GM08714 (cell line): Measurements from ENCODE around the gene POLR2A.

Experiments
- H3K4me3 ChIP-seq: fragments of 200-500 bp; sonication (Bioruptor generic); 2 replicates; pipeline ENCODE4 v1.5.1; 2014; ENCODE audit warnings: mild to moderate bottlenecking, low read length, inconsistent platforms
- ZNF274 ChIP-seq: IDR thresholded peaks from 2 replicates; pipeline ENCODE4 v1.6.1; 2012; ENCODE audit warnings: mild to moderate bottlenecking, low read depth, low read length

Gene POLR2A

GRCh38 chr17:7484067-7484918, at the start of gene POLR2A:
POLR2A (plus strand) TSS chr17:7484366.
- peak within 1 kb of the TSS; percentile 86 for H3K4me3 ChIP-seq
- no peak for TF ChIP-seq ZNF274

- TF ChIP-seq ZNF274, result no peak
- peak overlapping the region; percentile 61 for H3K4me3 ChIP-seq
These were observed 48.2 kb upstream of the POLR2A start for GRCh38 chr17:7435676-7436555.

- peak overlapping the region; percentile 61; the same call in 1 of the 2 replicates for H3K4me3 ChIP-seq
- TF ChIP-seq ZNF274, result no peak
These were observed 47.4 kb upstream of the POLR2A start for GRCh38 chr17:7436556-7437368.

GRCh38 chr17:7437369-7437863, 46.8 kb upstream of the POLR2A start:
- no peak for TF ChIP-seq ZNF274
- no peak overlapping the region; the same call in 1 of the 2 replicates for H3K4me3 ChIP-seq

- peak overlapping the region; percentile 3; the same call in 1 of the 2 replicates for H3K4me3 ChIP-seq
- TF ChIP-seq ZNF274, result no peak
These were observed 46.1 kb upstream of the POLR2A start for GRCh38 chr17:7437950-7438614.

- H3K4me3 ChIP-seq, result no peak overlapping the region; the same call in 1 of the 2 replicates
- no peak for TF ChIP-seq ZNF274
These were observed 45.3 kb upstream of the POLR2A start for GRCh38 chr17:7438656-7439460.

GRCh38 chr17:7439462-7440112, 44.6 kb upstream of the POLR2A start, which contains the start of gene FGF11:
FGF11 (plus strand) TSS chr17:7439512; CDS start chr17:7439621, 109 bp downstream.
- TF ChIP-seq ZNF274, result no peak
- H3K4me3 ChIP-seq, result peak within 1 kb of the TSS; percentile 55; the same call in 1 of the 2 replicates

GRCh38 chr17:7440113-7440833, 43.9 kb upstream of the POLR2A start:
- peak overlapping the region; percentile 55; the same call in 1 of the 2 replicates for H3K4me3 ChIP-seq
- no peak for TF ChIP-seq ZNF274

- no peak overlapping the region; the same call in 1 of the 2 replicates for H3K4me3 ChIP-seq
- no peak for TF ChIP-seq ZNF274
These were observed 43.4 kb upstream of the POLR2A start for GRCh38 chr17:7440834-7441195.

- TF ChIP-seq ZNF274, result no peak
- no peak overlapping the region for H3K4me3 ChIP-seq
These were observed 42.9 kb upstream of the POLR2A start for GRCh38 chr17:7441266-7441665.

GRCh38 chr17:7442142-7442541, 42.0 kb upstream of the POLR2A start:
- H3K4me3 ChIP-seq, result no peak overlapping the region
- no peak for TF ChIP-seq ZNF274
